Measurements from ENCODE around the gene RUNX1. TPM values are rescaled to one million over a fixed set of nuclear protein-coding genes. Genes with fewer than 3 reads are reported as not detected.

RUNX1 gene
- total RNA-seq, 2 donors from 2014 or later, result 23.0 to 25.8 TPM

- no peak for DNase-seq (ENCODE audit: low spot score)
- no peaks in the 10 kb centered on the region for H3K4me1 ChIP-seq (replicated peaks)
- H3K36me3 ChIP-seq, result no peaks in the 10 kb centered on the region
- WGBS, result 73% methylated on average over 18 of the region's 18 CpGs
- H3K27ac ChIP-seq, result no peak overlapping the region
- no peak overlapping the region for H3K4me3 ChIP-seq
- H3K9me3 ChIP-seq, result no peaks in the 10 kb centered on the region
- TF ChIP-seq POLR2A (IDR thresholded peaks at IDR 0.05), result no peak
- TF ChIP-seq CTCF (IDR thresholded peaks at IDR 0.05), result no peak
- TF ChIP-seq POLR2AphosphoS5 (IDR thresholded peaks at IDR 0.05), result no peak
- no peaks in the 10 kb centered on the region for H3K27me3 ChIP-seq (replicated peaks; ENCODE audit: insufficient read depth)
- intact Hi-C loops (cut with DNase I), result no loop called here
Observed at GRCh38 chr21:34871026-34871908, 177.8 kb downstream of the RUNX1 start.

- WGBS, result 89% methylated on average over 3 of the region's 3 CpGs
- TF ChIP-seq POLR2AphosphoS5 (IDR thresholded peaks at IDR 0.05), result no peak
- TF ChIP-seq CTCF (IDR thresholded peaks at IDR 0.05), result no peak
- no peak for TF ChIP-seq POLR2A (IDR thresholded peaks at IDR 0.05)
- Histone ChIP-seq H3K27me3 (replicated peaks; ENCODE audit: insufficient read depth) (no peaks in the 10 kb centered on the region), H3K4me1 (replicated peaks) (no peaks in the 10 kb centered on the region), H3K36me3 (peaks cover 0 to 3% of the 10 kb centered on the region in 2 donors), H3K27ac (no peak overlapping the region), H3K4me3 (no peak overlapping the region), H3K9me3 (no peaks in the 10 kb centered on the region)
- intact Hi-C loops (cut with DNase I), result no loop called here
- no peak for DNase-seq (ENCODE audit: low spot score)
Observed at GRCh38 chr21:34870246-34870645, 178.9 kb downstream of the RUNX1 start.

GRCh38 chr21:34869545-34869944, 179.6 kb downstream of the RUNX1 start:
- intact Hi-C loops (cut with DNase I), result no loop called here
- no peak for DNase-seq (ENCODE audit: low spot score)
- WGBS, result 21% methylated on average over 7 of the region's 7 CpGs
- H3K36me3 ChIP-seq, result peaks cover 0 to 3% of the 10 kb centered on the region in 2 donors
- no peak overlapping the region for H3K4me3 ChIP-seq
- no peak overlapping the region for H3K27ac ChIP-seq
- TF ChIP-seq POLR2AphosphoS5 (IDR thresholded peaks at IDR 0.05) (no peak), POLR2A (IDR thresholded peaks at IDR 0.05) (no peak), CTCF (IDR thresholded peaks at IDR 0.05) (no peak)
- H3K27me3 ChIP-seq (replicated peaks; ENCODE audit: insufficient read depth), result no peaks in the 10 kb centered on the region
- H3K9me3 ChIP-seq, result no peaks in the 10 kb centered on the region
- no peaks in the 10 kb centered on the region for H3K4me1 ChIP-seq (replicated peaks)

- peaks cover 0 to 3% of the 10 kb centered on the region in 2 donors for H3K36me3 ChIP-seq
- H3K4me1 ChIP-seq (replicated peaks), result no peaks in the 10 kb centered on the region
- WGBS, result 94% methylated on average over 4 of the region's 4 CpGs
- no peak for DNase-seq (ENCODE audit: low spot score)
- H3K27ac ChIP-seq, result no peak overlapping the region
- no peaks in the 10 kb centered on the region for H3K27me3 ChIP-seq (replicated peaks; ENCODE audit: insufficient read depth)
- TF ChIP-seq CTCF (IDR thresholded peaks at IDR 0.05) (no peak), POLR2A (IDR thresholded peaks at IDR 0.05) (no peak), POLR2AphosphoS5 (IDR thresholded peaks at IDR 0.05) (no peak)
- no peak overlapping the region for H3K4me3 ChIP-seq
- H3K9me3 ChIP-seq, result no peaks in the 10 kb centered on the region
- intact Hi-C loops (cut with DNase I), result no loop called here
Observed at GRCh38 chr21:34867785-34868184, 181.3 kb downstream of the RUNX1 start.
